ENCODE data around the gene ITIH3.

The ITIH3 gene

DNA sequence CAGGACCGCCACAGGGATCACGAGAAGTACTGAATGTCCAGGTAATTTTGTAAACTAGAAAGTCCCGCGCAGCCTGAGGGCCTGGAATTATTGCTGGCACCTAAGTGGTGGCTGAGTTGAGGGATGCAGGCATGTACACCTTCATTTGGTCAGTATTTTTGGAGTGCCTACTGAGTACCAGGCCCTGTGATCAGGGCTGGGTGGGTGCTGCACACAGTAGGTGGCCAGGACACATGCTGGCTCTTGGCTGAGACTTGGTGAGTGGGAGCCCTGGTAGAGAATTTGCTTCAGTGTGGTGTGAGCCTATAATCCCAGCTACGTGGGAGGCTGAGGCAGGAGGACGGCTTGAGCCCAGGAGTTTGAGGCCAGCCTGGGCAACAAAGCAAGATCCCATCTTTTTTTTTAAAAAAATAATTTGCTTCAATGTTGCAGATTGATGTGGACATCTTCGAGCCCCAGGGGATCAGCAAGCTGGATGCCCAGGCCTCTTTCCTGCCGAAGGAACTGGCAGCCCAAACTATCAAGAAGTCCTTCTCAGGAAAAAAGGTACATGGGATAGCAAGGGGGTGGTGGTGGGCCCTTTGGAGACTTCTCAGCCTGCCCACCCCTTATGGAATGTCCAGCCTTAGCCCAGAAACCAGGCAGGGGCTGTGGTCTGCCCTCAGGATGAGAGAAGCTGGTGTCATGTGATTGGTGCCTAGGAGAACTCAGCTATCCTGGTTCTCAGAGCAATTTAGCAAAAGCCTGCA is 14.6 kb upstream of the ITIH3 start:
- DNase-seq: no peak

- no peak for DNase-seq
Measured at GRCh38 chr3:52781741-52782140, 12.9 kb upstream of the ITIH3 start.

- DNase-seq: no peak
Measured at GRCh38 chr3:52782412-52783210, 12.0 kb upstream of the ITIH3 start.

DNA sequence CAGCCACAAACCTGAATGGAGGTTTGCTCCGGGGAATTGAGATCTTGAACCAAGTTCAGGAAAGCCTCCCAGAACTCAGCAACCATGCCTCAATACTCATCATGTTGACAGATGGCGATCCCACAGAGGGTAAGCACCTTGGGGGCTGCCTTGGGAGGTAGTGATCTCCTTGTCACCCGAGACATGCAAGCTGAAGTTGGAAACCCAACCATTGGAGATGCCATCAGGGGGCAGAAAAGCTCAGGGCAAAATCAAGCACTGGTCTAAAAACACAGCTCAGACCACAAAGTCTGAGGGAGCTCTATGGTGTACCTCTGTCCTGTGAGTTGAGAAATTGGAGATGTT is 11.4 kb upstream of the ITIH3 start:
- DNase-seq: no peak

DNA sequence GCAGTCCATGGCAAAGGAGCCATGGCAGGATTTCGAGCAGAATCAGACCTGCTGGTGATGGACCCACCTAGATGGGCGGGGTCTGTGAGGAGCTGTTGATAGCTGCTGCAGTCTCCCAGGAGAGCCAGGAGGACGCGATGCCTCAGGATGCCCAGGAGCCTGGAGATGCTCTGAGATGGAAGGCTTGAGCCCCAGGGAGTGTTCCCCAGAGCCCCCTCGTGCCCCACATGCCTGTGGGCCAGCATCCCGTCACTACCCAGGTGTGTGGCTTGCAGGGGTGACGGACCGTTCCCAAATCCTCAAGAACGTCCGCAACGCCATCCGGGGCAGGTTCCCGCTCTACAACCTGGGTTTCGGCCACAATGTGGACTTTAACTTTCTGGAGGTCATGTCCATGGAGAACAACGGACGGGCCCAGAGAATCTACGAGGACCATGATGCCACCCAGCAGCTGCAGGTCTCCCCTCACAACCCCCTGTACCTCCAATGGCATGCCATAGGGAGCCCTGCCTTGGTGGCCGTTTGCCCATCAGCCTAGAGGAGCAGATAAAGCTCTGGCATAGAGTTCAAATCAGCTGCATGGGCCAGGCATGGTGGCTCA is 10.5 kb upstream of the ITIH3 start:
- no peak for DNase-seq

- no peak for DNase-seq
Measured at GRCh38 chr3:52784931-52785590, 9.5 kb upstream of the ITIH3 start.

- DNase-seq: no peak
Measured at GRCh38 chr3:52786330-52787215, 8.0 kb upstream of the ITIH3 start.

DNA sequence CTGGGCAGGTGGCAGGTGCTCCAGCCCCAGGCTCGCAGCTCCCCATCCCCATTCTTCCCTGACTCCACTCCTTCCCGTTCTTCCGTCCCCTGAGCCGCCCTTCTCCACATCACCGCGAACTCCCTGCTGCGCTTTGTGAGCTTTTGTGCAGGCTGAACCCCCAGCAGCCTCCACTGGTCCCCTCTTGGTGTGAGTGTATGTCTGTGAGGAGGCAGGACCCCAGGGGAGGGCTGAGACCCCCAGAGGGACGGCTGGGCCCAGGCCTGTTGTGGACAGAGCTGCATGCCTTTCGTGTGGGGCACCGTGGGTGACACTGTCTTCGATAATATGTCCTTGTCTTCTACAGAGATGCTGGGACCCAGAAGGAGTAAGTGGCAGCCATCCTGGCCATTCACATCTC is 7.3 kb upstream of the ITIH3 start:
- no peak for DNase-seq

DNA sequence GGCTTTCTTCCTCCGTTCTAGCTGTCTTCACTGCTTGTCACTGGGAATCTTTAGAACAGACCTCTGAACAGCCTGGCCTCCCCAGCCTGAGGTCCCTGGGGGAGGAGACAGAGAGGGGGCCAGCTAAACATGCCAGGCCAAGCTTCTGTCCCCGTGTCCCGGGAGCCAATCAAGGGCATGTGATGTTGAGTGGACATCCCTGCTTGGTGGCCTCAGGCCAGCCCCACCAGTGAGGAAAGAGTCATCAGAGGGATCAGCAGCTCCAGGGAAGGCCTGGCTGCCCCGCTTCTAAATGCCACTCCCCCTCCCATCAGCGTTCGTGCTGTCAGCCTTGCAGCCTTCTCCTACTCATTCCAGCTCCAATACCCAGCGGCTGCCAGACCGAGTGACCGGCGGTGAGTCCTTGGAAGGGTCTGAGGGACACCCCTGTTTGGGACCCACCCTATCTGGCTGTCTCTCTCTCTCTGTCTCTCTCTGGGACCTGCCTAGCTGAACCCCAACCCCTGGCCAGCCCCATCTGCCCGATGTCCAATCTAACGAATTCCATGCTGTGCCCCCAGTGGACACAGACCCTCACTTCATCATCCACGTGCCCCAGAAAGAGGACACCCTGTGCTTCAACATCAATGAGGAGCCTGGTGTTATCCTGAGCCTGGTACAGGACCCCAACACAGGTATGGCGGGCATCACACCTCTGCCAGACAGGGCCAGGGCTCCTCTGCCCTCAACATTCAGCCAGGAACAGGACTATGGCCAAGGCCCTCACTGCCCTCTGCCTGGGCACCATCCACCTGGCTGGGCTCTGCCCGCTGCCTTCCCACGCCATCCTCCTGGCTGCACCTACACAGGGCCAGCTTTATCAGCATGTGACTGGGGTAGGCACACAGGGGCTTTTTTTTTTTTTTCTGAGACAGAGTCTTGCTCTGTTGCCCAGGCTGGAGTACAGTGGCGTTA is 6.6 kb upstream of the ITIH3 start:
- no peak for DNase-seq

- DNase-seq: no peak
Measured at GRCh38 chr3:52788890-52789745, 5.5 kb upstream of the ITIH3 start.

DNA sequence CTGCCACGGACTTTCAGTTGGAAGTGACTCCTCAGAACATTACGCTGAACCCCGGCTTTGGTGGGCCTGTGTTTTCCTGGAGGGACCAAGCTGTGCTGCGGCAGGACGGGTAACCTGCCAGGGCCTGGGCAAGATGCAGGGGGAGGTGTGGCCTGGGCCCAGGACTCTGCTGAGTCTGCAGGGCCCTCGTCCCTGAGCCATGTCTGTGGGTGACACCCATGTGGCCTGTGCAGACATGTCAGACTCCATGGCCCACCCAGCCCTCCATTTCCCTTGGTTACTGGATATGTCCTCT is 4.9 kb upstream of the ITIH3 start:
- DNase-seq: no peak

GRCh38 chr3:52790337-52790736 is 4.3 kb upstream of the ITIH3 start:
- no peak for DNase-seq

GRCh38 chr3:52790741-52791140 is 3.9 kb upstream of the ITIH3 start:
- DNase-seq: no peak

GRCh38 chr3:52791366-52791765 is 3.2 kb upstream of the ITIH3 start:
- DNase-seq: no peak

- DNase-seq: no peak
Measured at GRCh38 chr3:52791928-52792327, 2.7 kb upstream of the ITIH3 start.

DNA sequence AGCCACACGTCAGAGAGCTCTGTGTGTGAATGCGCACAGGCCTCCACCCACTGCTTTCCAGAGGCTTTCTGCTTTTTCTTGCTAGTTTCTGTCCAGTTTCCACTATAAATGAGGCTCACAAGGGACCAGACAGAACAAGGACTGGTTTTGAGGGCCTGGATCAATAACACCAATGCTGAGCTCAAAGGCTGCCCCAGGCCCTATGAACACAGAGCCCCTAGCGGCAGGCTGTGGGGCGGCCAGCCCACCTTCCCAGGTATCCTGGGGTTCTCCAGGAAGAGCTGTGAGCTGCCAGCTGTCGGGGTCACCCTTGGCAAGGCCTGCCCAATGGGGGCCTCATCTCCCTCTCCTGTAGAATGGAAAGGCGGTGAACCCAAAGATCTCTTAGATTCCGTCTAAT is 2.2 kb upstream of the ITIH3 start:
- no peak for DNase-seq

- no peak for DNase-seq
Measured at GRCh38 chr3:52792961-52793695, 1.5 kb upstream of the ITIH3 start.

DNA sequence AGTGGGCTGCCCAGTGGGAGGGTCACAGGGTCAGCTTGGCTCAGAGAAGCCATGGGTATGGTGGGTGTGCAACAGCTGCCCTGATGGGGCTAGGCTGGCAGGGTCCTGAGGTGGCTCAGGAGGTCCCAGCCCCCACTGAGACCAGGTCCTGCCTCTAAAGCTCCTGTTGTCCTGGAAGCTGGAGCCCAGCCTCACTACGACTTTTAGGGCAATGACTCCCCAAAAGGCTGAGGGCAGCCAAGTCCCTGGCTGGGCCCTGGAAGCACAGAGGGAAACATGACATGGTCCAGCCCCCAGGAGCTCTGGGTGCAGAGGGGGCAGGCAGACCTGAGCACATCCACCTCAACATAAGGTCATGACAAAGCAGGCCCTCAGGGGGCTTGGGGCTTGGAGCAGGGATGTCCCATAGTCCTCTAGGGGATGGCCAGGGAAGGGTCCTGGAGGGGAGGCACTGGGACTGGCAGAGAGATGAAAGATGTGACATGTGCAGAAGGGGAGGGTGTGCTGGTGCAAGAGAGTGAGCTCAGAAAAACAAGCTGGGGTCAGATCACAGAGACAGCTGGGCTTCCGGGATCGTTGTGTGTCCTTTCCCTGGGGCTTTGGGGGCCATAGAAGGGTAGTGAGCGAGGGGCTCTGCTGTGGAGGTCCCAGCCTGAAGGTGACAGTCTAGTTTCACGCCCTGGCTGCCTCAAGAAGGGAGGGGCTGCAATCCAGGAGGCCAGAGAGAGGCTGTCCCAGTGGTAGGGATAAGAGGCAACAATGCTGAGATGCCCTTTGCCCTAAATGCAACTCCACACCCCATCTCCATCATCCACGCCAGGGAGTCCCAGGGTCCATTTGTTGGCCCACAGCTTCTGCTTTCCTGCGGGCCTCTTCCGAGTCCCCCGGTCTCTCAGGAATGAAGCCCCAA is 639 bp upstream of the ITIH3 start:
- no peak for DNase-seq

Data from NCI-H1048 (cell line).